Neutrophil (primary cell): ENCODE measurements around the gene ADGRD2.

ENCODE experiments used
- H3K27ac ChIP-seq: fragments of 200-600 bp; sonication (generic); 2 replicates; pipeline ENCODE4 v1.5.1; 2016; ENCODE audit warnings: mild to moderate bottlenecking, moderate library complexity
- H3K27me3 ChIP-seq: fragments of 200-600 bp; sonication (generic); 2 replicates; pipeline ENCODE4 v1.6.0; 2016; ENCODE audit warnings: mild to moderate bottlenecking
- H3K36me3 ChIP-seq: fragments of 200-600 bp; sonication (generic); 2 replicates; pipeline ENCODE4 v1.5.1; 2017
- H3K4me1 ChIP-seq, 2 experiments: fragments of 200-600 bp in 1 of 2; sonication (generic) in 1 of 2; 1 replicate in 1 of 2; 2 replicates in 1 of 2; pipeline versions ENCODE4 v1.5.1 to v1.6.1; 2013 to 2016; ENCODE audit warnings: low read depth in 1 of 2, low read length in 1 of 2, mild to moderate bottlenecking in 1 of 2, moderate library complexity in 1 of 2; ENCODE audit not compliant: control insufficient read depth in 1 of 2, insufficient read depth in 1 of 2
- H3K4me3 ChIP-seq, 2 experiments: fragments of 200-600 bp in 1 of 2; sonication (generic) in 1 of 2; 1 replicate in 1 of 2; 2 replicates in 1 of 2; pipeline ENCODE4 v1.5.1; 2013 to 2016; ENCODE audit warnings: low read depth in 1 of 2, low read length in 1 of 2, mild to moderate bottlenecking in 1 of 2, moderate library complexity in 1 of 2
- H3K9me3 ChIP-seq: fragments of 200-600 bp; sonication (generic); 2 replicates; pipeline ENCODE4 v1.5.1; 2016
- TF ChIP-seq, protein P1 (sequence below): fragments of 200-600 bp; sonication (generic); IDR thresholded peaks from 2 replicates; pipeline ENCODE4 v1.5.1; 2016; ENCODE audit warnings: antibody characterized with exemption

ADGRD2 gene

DNA sequence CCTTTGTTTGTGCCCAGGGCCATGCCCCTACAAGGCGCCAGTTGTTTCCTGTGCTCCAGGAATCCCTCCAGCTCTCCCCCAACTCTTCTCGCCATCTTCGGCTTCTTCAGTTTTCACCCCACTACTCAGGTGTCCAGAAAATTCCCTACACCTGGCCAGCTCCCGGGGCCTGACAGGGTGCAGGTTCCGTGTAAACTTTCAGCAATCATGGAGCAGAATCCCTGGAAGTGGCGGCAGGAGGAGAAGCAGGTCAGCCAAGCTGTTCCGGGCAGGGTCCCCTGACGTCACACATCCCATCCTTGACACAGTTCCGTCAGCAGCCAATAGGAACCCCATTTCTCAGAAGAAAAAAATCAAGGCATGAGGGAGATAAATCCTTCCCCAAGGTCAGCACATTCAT lies 12.2 kb upstream of the ADGRD2 start:
- no peak overlapping the region for H3K4me3 ChIP-seq
- no peaks in the 10 kb centered on the region for H3K4me1 ChIP-seq
- no peaks in the 10 kb centered on the region for H3K36me3 ChIP-seq
- H3K9me3 ChIP-seq = no peaks in the 10 kb centered on the region
- TF ChIP-seq, protein P1, sequence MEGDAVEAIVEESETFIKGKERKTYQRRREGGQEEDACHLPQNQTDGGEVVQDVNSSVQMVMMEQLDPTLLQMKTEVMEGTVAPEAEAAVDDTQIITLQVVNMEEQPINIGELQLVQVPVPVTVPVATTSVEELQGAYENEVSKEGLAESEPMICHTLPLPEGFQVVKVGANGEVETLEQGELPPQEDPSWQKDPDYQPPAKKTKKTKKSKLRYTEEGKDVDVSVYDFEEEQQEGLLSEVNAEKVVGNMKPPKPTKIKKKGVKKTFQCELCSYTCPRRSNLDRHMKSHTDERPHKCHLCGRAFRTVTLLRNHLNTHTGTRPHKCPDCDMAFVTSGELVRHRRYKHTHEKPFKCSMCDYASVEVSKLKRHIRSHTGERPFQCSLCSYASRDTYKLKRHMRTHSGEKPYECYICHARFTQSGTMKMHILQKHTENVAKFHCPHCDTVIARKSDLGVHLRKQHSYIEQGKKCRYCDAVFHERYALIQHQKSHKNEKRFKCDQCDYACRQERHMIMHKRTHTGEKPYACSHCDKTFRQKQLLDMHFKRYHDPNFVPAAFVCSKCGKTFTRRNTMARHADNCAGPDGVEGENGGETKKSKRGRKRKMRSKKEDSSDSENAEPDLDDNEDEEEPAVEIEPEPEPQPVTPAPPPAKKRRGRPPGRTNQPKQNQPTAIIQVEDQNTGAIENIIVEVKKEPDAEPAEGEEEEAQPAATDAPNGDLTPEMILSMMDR = no peak
- H3K27ac ChIP-seq = no peak overlapping the region
- H3K27me3 ChIP-seq = peaks cover 37% of the 10 kb centered on the region

DNA sequence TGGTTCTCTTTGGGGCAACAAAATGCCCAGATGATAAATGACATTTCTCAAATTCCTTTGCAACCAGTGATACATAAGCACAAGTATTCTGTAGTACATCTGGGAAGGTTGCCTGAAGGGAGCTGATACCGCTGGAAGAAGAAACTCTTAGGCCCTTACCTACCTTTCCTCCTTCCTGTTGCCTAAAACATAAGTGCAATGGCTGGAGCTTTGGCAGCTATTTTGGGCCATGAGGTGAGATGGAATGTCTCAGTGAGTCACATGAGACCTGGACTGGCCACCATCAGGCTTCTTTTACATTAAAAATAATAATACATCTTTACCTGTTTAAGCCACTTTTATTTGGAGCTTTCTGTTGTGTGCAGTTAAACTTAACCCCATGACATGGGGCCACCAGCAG lies 11.2 kb upstream of the ADGRD2 start:
- H3K4me3 ChIP-seq = no peak overlapping the region
- no peak overlapping the region for H3K27ac ChIP-seq
- H3K27me3 ChIP-seq = peaks cover 35% of the 10 kb centered on the region
- H3K9me3 ChIP-seq = no peaks in the 10 kb centered on the region
- TF ChIP-seq, protein P1 = no peak
- no peaks in the 10 kb centered on the region for H3K4me1 ChIP-seq
- H3K36me3 ChIP-seq = no peaks in the 10 kb centered on the region

DNA sequence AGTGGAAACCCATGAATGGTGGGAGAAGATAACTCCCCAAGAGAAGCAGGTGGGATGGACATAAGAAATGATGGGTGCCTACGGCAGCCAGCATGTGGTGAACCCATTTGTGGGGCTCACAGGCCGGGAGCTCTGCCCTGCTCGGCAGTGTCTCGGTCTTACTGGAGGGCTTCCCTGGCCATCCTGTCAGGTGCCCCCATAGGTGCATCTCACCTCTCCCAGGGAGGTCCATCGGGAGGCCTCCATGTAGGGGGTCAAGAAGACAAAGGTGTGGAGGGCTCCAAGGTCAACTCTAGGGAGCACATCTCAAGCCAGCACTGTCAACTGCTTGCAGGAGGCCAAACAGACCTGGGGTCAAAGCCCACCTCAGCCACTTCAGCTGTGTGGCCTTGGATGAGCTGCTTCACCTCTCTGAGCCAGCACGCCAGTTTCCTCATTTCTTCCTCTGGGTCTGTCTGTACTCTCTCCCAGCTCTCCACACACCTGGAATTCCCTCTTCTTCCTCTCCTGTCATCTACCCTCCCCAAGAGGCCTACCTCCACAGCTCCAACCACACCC lies 10.5 kb upstream of the ADGRD2 start:
- H3K4me1 ChIP-seq = no peaks in the 10 kb centered on the region
- no peak overlapping the region for H3K27ac ChIP-seq
- H3K9me3 ChIP-seq = no peaks in the 10 kb centered on the region
- H3K27me3 ChIP-seq = peaks cover 35% of the 10 kb centered on the region
- no peaks in the 10 kb centered on the region for H3K36me3 ChIP-seq
- H3K4me3 ChIP-seq = no peak overlapping the region
- TF ChIP-seq, protein P1 = no peak

DNA sequence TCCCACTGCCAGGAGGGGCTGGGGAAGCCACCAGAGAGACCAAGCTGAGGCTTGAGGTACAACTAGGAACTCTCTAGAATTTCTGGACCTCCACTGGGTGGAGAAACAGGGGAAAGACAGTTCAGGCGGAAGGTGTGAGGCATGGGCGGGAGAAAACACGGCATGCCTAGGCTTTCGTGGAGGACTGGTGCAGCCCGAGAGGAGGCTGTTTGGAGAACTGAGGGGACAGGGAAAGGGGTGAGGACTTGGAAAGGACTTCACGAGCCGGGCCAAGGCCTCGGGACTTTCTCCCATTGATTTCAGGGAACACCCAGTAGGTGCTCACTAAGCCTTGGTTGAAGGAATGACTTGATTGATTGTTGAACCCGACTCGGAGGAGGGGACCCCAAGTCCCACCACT lies 9.5 kb upstream of the ADGRD2 start:
- Histone ChIP-seq H3K36me3 (no peaks in the 10 kb centered on the region), H3K4me3 (no peak overlapping the region), H3K27me3 (peaks cover 35% of the 10 kb centered on the region), H3K4me1 (no peaks in the 10 kb centered on the region), H3K9me3 (no peaks in the 10 kb centered on the region), H3K27ac (no peak overlapping the region)
- TF ChIP-seq, protein P1 = no peak

DNA sequence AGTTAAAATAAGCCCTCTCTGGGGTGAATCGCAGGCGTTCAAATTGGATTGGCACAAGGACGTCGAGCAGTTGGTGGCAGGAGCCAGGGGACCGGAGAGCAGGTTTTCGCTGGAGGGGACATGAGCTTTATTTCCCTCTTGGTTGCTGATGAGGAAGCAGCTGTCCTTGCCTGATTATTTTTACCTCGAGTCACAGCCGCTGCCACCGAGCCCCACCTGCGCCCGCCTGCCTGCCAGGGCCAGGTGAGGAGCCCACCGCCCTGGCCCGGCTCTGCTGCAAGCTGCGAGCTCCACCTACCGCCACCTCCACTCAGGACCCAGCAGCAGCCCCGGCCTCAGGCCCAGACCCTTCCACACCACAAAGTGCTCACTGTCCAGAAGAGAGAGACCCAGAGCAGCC lies 9.0 kb upstream of the ADGRD2 start:
- H3K36me3 ChIP-seq = no peaks in the 10 kb centered on the region
- no peak overlapping the region for H3K4me3 ChIP-seq
- no peaks in the 10 kb centered on the region for H3K4me1 ChIP-seq
- TF ChIP-seq, protein P1 = no peak
- peaks cover 35% of the 10 kb centered on the region for H3K27me3 ChIP-seq
- no peaks in the 10 kb centered on the region for H3K9me3 ChIP-seq
- no peak overlapping the region for H3K27ac ChIP-seq

DNA sequence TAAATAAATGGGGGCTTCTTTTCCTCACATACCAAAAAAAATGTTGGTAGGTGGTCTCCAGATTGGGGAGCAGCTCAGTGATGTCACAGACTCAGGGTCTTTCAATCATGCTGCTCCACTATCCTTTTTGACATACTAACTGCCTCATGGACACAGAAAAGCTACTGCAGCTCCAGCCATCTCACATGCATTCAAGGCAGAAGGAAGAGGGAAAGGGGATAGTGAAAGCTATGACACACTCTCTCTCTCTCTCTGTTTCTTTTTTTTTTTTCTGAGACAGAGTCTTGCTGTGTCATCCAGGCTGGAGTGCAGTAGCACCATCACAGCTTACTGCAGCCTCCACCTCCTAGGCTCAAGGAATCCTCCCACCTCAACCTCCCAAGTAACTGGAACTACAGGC lies 7.9 kb upstream of the ADGRD2 start:
- H3K36me3 ChIP-seq = no peaks in the 10 kb centered on the region
- TF ChIP-seq, protein P1 = no peak
- H3K27ac ChIP-seq = no peak overlapping the region
- H3K4me3 ChIP-seq = no peak overlapping the region
- no peaks in the 10 kb centered on the region for H3K4me1 ChIP-seq
- no peaks in the 10 kb centered on the region for H3K9me3 ChIP-seq
- peaks cover 35% of the 10 kb centered on the region for H3K27me3 ChIP-seq
